Tibial nerve (tissue), 4 donors: ENCODE results near the gene SLC66A2. TPM values are rescaled to one million over a fixed set of nuclear protein-coding genes. Genes with fewer than 3 reads are reported as not detected.

Source experiments
- DNase-seq, 2 donors: peaks; one replicate each; pipeline ENCODE4 v3.0.0-alpha.2; 2019; ENCODE audit warnings: low spot score in 2 of 2
- H3K27ac ChIP-seq, 4 donors: fragments of 200-600 bp; sonication (generic) in 3 of 4; one replicate each; pipeline ENCODE4 v1.5.1; 2017 to 2019; ENCODE audit warnings: mild to moderate bottlenecking in 1 of 4
- H3K27me3 ChIP-seq, 2 donors: fragments of 200-600 bp; sonication (generic) in 1 of 2; one replicate each; pipeline versions ENCODE4 v1.5.1 to v1.6.0; 2017 to 2019
- H3K36me3 ChIP-seq, 3 donors: fragments of 200-600 bp; sonication (generic); one replicate each; pipeline ENCODE4 v1.5.1; 2018 to 2019
- H3K4me1 ChIP-seq, 4 donors: fragments of 200-600 bp; sonication (generic) in 3 of 4; one replicate each; pipeline ENCODE4 v1.5.1; 2017 to 2019
- H3K4me3 ChIP-seq, 4 donors: fragments of 200-600 bp; sonication (generic) in 3 of 4; one replicate each; pipeline ENCODE4 v1.5.1; 2017 to 2019; ENCODE audit warnings: mild to moderate bottlenecking in 1 of 4, moderate library complexity in 1 of 4
- H3K9me3 ChIP-seq, 4 donors: fragments of 200-600 bp; sonication (generic) in 3 of 4; one replicate each; pipeline ENCODE4 v1.5.1; 2017 to 2019
- CTCF ChIP-seq, 5 experiments: fragments of 200-600 bp in 3 of 5; fragments of 450-650 bp in 2 of 5; sonication (generic) in 3 of 5; IDR thresholded peaks; one replicate each; pipeline ENCODE4 v1.5.1; 2016 to 2019; ENCODE audit warnings: antibody characterized with exemption in 5 of 5, mild to moderate bottlenecking in 3 of 5, moderate library complexity in 2 of 5
- EP300 ChIP-seq, 2 donors: sonication (generic); formaldehyde crosslinking; IDR thresholded peaks; one replicate each; pipeline ENCODE4 v1.6.1; 2017; ENCODE audit warnings: antibody characterized with exemption in 2 of 2, mild to moderate bottlenecking in 1 of 2
- POLR2A ChIP-seq, 2 donors: fragments of 450-650 bp; IDR thresholded peaks; one replicate each; pipeline ENCODE4 v1.6.1; 2017; ENCODE audit warnings: antibody characterized with exemption in 2 of 2, mild to moderate bottlenecking in 2 of 2, moderate library complexity in 2 of 2
- WGBS, 2 donors: methylation state at CpG; one replicate each; pipeline ENCODE4 v1.1.5; 2018; 5-methylcytosine and 5-hydroxymethylcytosine counted together
- total RNA-seq, 4 donors: library from RNA; depleted of rRNA; stranded (reverse); fragments of >200 nt; gene quantifications; one replicate each; pipeline ENCODE4 v1.1.0, GENCODE V29; 2016

SLC66A2 gene
- total RNA-seq, 4 donors from 2014 or later: 112 to 361 (median 222) TPM

- Histone ChIP-seq H3K4me3 (no peak overlapping the region), H3K4me1 (peaks cover 0 to 5% (median 0%) of the 10 kb centered on the region in 4 donors), H3K27ac (no peak overlapping the region), H3K9me3 (peaks cover 0 to 13% (median 0%) of the 10 kb centered on the region in 4 donors), H3K27me3 (peaks cover 0 to 12% of the 10 kb centered on the region in 2 donors), H3K36me3 (no peaks in the 10 kb centered on the region)
- no peak for TF ChIP-seq EP300 (IDR thresholded peaks at IDR 0.05)
- no peak for TF ChIP-seq POLR2A (IDR thresholded peaks at IDR 0.05)
- TF ChIP-seq CTCF (IDR thresholded peaks at IDR 0.05): no peak
- DNase-seq: peak in 1 of 2 donors; percentile 9
- WGBS, 2 donors: 55 to 56% methylated on average over 36 of the region's 36 CpGs
Observed at GRCh38 chr18:79872527-79873444, 78.7 kb downstream of the SLC66A2 start.

GRCh38 chr18:79871481-79872091, 79.9 kb downstream of the SLC66A2 start:
- Histone ChIP-seq H3K9me3 (peaks cover 0 to 18% (median 0%) of the 10 kb centered on the region in 4 donors), H3K27ac (no peak overlapping the region), H3K36me3 (no peaks in the 10 kb centered on the region), H3K27me3 (peaks cover 0 to 12% of the 10 kb centered on the region in 2 donors), H3K4me3 (no peak overlapping the region), H3K4me1 (peaks cover 0 to 5% (median 0%) of the 10 kb centered on the region in 4 donors)
- peak in 1 of 2 donors; percentile 6 for DNase-seq
- TF ChIP-seq CTCF (IDR thresholded peaks at IDR 0.05) (no peak), POLR2A (IDR thresholded peaks at IDR 0.05) (no peak), EP300 (IDR thresholded peaks at IDR 0.05) (no peak)
- 81 to 82% methylated on average over 28 to 30 of the region's 33 CpGs for WGBS, 2 donors

GRCh38 chr18:79871026-79871390, 80.4 kb downstream of the SLC66A2 start:
- Histone ChIP-seq H3K27me3 (peaks cover 0 to 12% of the 10 kb centered on the region in 2 donors), H3K4me1 (peaks cover 0 to 5% (median 0%) of the 10 kb centered on the region in 4 donors), H3K27ac (no peak overlapping the region), H3K4me3 (no peak overlapping the region), H3K9me3 (peaks cover 0 to 18% (median 0%) of the 10 kb centered on the region in 4 donors), H3K36me3 (no peaks in the 10 kb centered on the region)
- TF ChIP-seq EP300 (IDR thresholded peaks at IDR 0.05): no peak
- no peak for TF ChIP-seq POLR2A (IDR thresholded peaks at IDR 0.05)
- WGBS, 2 donors: 85 to 88% methylated on average over 4 to 9 of the region's 17 CpGs
- peak in 1 of 2 donors; percentile 8 for DNase-seq

GRCh38 chr18:79870301-79871025, 81.0 kb downstream of the SLC66A2 start:
- TF ChIP-seq POLR2A (IDR thresholded peaks at IDR 0.05) (no peak), CTCF (IDR thresholded peaks at IDR 0.05) (no peak), EP300 (IDR thresholded peaks at IDR 0.05) (no peak)
- Histone ChIP-seq H3K9me3 (peaks cover 0 to 18% (median 0%) of the 10 kb centered on the region in 4 donors), H3K4me1 (peaks cover 0 to 5% (median 0%) of the 10 kb centered on the region in 4 donors), H3K36me3 (no peaks in the 10 kb centered on the region), H3K27ac (no peak overlapping the region), H3K27me3 (peaks cover 0 to 12% of the 10 kb centered on the region in 2 donors), H3K4me3 (no peak overlapping the region)
- WGBS, 2 donors: 81 to 82% methylated on average over 19 of the region's 19 CpGs
- DNase-seq: peak in 1 of 2 donors; percentile 11

GRCh38 chr18:79869591-79870300, 81.7 kb downstream of the SLC66A2 start:
- no peak overlapping the region for H3K4me3 ChIP-seq
- peaks cover 0 to 12% of the 10 kb centered on the region in 2 donors for H3K27me3 ChIP-seq
- peak in 1 of 2 donors; percentile 8 for DNase-seq
- TF ChIP-seq CTCF (IDR thresholded peaks at IDR 0.05) (no peak), POLR2A (IDR thresholded peaks at IDR 0.05) (no peak), EP300 (IDR thresholded peaks at IDR 0.05) (no peak)
- H3K27ac ChIP-seq: no peak overlapping the region
- H3K36me3 ChIP-seq: no peaks in the 10 kb centered on the region
- H3K9me3 ChIP-seq: peaks cover 0 to 18% (median 0%) of the 10 kb centered on the region in 4 donors
- peaks cover 0 to 5% (median 0%) of the 10 kb centered on the region in 4 donors for H3K4me1 ChIP-seq
- 87 to 93% methylated on average over 29 to 32 of the region's 32 CpGs for WGBS, 2 donors
